Measurements from ENCODE around the gene ABHD5. TPM values are rescaled to one million over a fixed set of nuclear protein-coding genes. Genes with fewer than 3 reads are reported as not detected.
A peak's percentile ranks its signal among the peaks of the same experiment; 100 is the strongest.

Gene ABHD5
- total and polyA plus RNA-seq, 2 of the 13 experiments (the other 11 are each of a cell fraction or from before 2014, with no cell fraction given), result 4.5 to 13.3 TPM

DNA sequence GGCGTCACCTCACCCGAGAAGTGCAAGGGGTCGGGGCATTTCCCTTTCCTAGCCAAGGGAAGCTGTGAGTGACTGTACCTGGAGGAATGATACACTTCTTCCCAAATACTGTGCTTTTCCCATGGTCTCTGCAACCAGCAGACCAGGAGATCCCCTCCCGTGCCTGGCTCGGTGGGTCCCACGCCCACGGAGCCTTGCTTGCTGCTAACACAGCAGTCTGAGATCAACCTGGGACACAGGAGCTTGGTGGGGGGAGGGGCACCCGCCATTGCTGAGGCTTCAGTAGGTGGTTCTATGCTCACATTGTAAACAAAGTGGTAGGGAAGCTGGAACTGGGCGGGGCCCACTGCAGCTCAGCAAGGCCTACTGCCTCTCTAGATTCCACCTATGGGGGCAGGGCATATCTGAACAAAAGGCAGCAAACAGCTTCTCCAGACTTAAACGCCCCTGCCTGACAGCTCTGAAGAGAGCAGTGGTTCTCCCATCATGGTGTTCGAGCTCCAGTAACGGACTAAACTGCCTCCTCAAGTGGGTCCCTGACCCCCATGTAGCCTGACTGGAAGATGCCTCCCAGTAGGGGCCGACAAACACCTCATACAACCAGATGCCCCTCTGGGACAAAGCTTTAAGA is 31.4 kb upstream of the ABHD5 start:
- ChIA-PET CTCF (ENCODE audit: low intra/inter-chr PET ratio, low total read pairs) (no interaction called here), POLR2A (no interaction called here)
- 29% methylated on average over 4 of the region's 13 CpGs for WGBS (ENCODE audit: low lambda C conversion rate)
- Histone ChIP-seq H3K9me3 (ENCODE audit: low read length) (no peaks in the 10 kb centered on the region), H3K27ac (ENCODE audit: extremely low read length, insufficient read depth, low read length) (no peak overlapping the region), H3K4me3 (replicated peaks in 1 of 3; ENCODE audit: insufficient read depth in 1 of 3, low read depth in 2 of 3, low read length in 3 of 3) (no peak overlapping the region; a peak in 1 of 6 replicates), H3K27me3 (ENCODE audit: control insufficient read depth in 1 of 2, insufficient read depth in 2 of 2, low read length in 2 of 2) (no peaks in the 10 kb centered on the region), H3K36me3 (replicated peaks in 1 of 2; ENCODE audit: control insufficient read depth in 1 of 2, insufficient read depth in 2 of 2, low read length in 2 of 2) (no peaks in the 10 kb centered on the region), H4K20me1 (ENCODE audit: insufficient read depth, low read length) (no peaks in the 10 kb centered on the region), H3K4me2 (ENCODE audit: low read depth, low read length) (peak overlapping the region; percentile 51), H2AFZ (ENCODE audit: low read length) (no peak overlapping the region), H3K9ac (ENCODE audit: insufficient read depth, low read depth, low read length) (no peak overlapping the region), H3K4me1 (ENCODE audit: insufficient read depth, low read length) (no peaks in the 10 kb centered on the region), H3K79me2 (ENCODE audit: insufficient read depth, low read length) (no peaks in the 10 kb centered on the region)
- intact Hi-C loops (cut with micrococcal nuclease; ENCODE audit: unreplicated experiment), result no loop called here
- DNase-seq (ENCODE audit: low spot score) (peak; percentile 21), FAIRE-seq (no peak), ATAC-seq (no peak; the same call in 2 of the 3 replicates)
- in situ Hi-C loops (cut with HindIII; ENCODE audit: extremely low pct_ligation_motif_present, low pct_unique_long_range_greater_than_20kb), result no loop called here
- no TSS peak for BruUV-seq (replicated peaks)
- TF ChIP-seq, protein P1, sequence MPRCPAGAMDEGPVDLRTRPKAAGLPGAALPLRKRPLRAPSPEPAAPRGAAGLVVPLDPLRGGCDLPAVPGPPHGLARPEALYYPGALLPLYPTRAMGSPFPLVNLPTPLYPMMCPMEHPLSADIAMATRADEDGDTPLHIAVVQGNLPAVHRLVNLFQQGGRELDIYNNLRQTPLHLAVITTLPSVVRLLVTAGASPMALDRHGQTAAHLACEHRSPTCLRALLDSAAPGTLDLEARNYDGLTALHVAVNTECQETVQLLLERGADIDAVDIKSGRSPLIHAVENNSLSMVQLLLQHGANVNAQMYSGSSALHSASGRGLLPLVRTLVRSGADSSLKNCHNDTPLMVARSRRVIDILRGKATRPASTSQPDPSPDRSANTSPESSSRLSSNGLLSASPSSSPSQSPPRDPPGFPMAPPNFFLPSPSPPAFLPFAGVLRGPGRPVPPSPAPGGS (CRISPR knock-in tag; IDR thresholded peaks at IDR 0.05), result no peak
- TF ChIP-seq, protein P2, sequence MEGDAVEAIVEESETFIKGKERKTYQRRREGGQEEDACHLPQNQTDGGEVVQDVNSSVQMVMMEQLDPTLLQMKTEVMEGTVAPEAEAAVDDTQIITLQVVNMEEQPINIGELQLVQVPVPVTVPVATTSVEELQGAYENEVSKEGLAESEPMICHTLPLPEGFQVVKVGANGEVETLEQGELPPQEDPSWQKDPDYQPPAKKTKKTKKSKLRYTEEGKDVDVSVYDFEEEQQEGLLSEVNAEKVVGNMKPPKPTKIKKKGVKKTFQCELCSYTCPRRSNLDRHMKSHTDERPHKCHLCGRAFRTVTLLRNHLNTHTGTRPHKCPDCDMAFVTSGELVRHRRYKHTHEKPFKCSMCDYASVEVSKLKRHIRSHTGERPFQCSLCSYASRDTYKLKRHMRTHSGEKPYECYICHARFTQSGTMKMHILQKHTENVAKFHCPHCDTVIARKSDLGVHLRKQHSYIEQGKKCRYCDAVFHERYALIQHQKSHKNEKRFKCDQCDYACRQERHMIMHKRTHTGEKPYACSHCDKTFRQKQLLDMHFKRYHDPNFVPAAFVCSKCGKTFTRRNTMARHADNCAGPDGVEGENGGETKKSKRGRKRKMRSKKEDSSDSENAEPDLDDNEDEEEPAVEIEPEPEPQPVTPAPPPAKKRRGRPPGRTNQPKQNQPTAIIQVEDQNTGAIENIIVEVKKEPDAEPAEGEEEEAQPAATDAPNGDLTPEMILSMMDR (CRISPR knock-in tag; IDR thresholded peaks at IDR 0.05), result 0 out of 2 replicates have a peak, but pooled peaks have one; percentile 12
- TF ChIP-seq ZNF446 (CRISPR knock-in tag; IDR thresholded peaks at IDR 0.05) (no peak), SP5 (CRISPR knock-in tag; IDR thresholded peaks at IDR 0.05; ENCODE audit: borderline replicate concordance, low read depth) (no peak), TBX2 (CRISPR knock-in tag; IDR thresholded peaks at IDR 0.05; ENCODE audit: borderline replicate concordance) (no peak), ZFY (CRISPR knock-in tag; IDR thresholded peaks at IDR 0.05) (peak; percentile 24; the same call in 1 of the 2 replicates), ISL2 (CRISPR knock-in tag; IDR thresholded peaks at IDR 0.05) (no peak), MAF1 (CRISPR knock-in tag; IDR thresholded peaks at IDR 0.05; ENCODE audit: borderline replicate concordance) (no peak), ZNF101 (CRISPR knock-in tag; IDR thresholded peaks at IDR 0.05; ENCODE audit: borderline replicate concordance, low read depth) (no peak), KDM5A (IDR thresholded peaks at IDR 0.05; ENCODE audit: borderline replicate concordance, low read length) (no peak), YY1 (IDR thresholded peaks at IDR 0.05; ENCODE audit: insufficient read depth, insufficient replicate concordance, low read depth, low read length) (peak; percentile 19), MAFG (CRISPR knock-in tag; IDR thresholded peaks at IDR 0.05) (no peak), MAZ (IDR thresholded peaks at IDR 0.05; ENCODE audit: borderline replicate concordance, low read depth, low read length) (no peak), MAZ (CRISPR knock-in tag; IDR thresholded peaks at IDR 0.05; ENCODE audit: low read depth) (no peak), ARNTL (CRISPR knock-in tag; IDR thresholded peaks at IDR 0.05) (no peak), ZNF335 (CRISPR knock-in tag; IDR thresholded peaks at IDR 0.05) (no peak)
- TF ChIP-seq, protein P3, sequence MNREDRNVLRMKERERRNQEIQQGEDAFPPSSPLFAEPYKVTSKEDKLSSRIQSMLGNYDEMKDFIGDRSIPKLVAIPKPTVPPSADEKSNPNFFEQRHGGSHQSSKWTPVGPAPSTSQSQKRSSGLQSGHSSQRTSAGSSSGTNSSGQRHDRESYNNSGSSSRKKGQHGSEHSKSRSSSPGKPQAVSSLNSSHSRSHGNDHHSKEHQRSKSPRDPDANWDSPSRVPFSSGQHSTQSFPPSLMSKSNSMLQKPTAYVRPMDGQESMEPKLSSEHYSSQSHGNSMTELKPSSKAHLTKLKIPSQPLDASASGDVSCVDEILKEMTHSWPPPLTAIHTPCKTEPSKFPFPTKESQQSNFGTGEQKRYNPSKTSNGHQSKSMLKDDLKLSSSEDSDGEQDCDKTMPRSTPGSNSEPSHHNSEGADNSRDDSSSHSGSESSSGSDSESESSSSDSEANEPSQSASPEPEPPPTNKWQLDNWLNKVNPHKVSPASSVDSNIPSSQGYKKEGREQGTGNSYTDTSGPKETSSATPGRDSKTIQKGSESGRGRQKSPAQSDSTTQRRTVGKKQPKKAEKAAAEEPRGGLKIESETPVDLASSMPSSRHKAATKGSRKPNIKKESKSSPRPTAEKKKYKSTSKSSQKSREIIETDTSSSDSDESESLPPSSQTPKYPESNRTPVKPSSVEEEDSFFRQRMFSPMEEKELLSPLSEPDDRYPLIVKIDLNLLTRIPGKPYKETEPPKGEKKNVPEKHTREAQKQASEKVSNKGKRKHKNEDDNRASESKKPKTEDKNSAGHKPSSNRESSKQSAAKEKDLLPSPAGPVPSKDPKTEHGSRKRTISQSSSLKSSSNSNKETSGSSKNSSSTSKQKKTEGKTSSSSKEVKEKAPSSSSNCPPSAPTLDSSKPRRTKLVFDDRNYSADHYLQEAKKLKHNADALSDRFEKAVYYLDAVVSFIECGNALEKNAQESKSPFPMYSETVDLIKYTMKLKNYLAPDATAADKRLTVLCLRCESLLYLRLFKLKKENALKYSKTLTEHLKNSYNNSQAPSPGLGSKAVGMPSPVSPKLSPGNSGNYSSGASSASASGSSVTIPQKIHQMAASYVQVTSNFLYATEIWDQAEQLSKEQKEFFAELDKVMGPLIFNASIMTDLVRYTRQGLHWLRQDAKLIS (CRISPR knock-in tag; IDR thresholded peaks at IDR 0.05), result no peak

Data from HepG2 (cell line).